GM23338 (cell line): ENCODE measurements around the gene UPK1B. TPM values are rescaled to one million over a fixed set of nuclear protein-coding genes. Genes with fewer than 3 reads are reported as not detected.

ENCODE experiments used
- ATAC-seq: fragments of 200-7000 bp; cut with Tn5 transposase; 3 replicates; pipeline ENCODE4 v1.9.1; 2020
- DNase-seq: peaks from one replicate; pipeline ENCODE4 v3.0.0-alpha.2; 2015; ENCODE audit warnings: low spot score
- H2AFZ ChIP-seq: fragments of 200-600 bp; sonication (generic); 2 replicates; pipeline ENCODE4 v1.8.0; 2016; ENCODE audit warnings: antibody characterized with exemption, mild to moderate bottlenecking, moderate library complexity
- H3F3A ChIP-seq: fragments of 200-600 bp; sonication (generic); replicated peaks from 2 replicates; pipeline ENCODE4 v1.8.0; 2017; ENCODE audit warnings: antibody characterized with exemption, mixed run types, low read depth
- H3K27ac ChIP-seq: fragments of 200-600 bp; sonication (generic); 2 replicates; pipeline ENCODE4 v1.6.1; 2016; ENCODE audit warnings: low read depth
- H3K27me3 ChIP-seq: fragments of 200-600 bp; sonication (generic); 2 replicates; pipeline ENCODE4 v1.8.0; 2016; ENCODE audit warnings: mild to moderate bottlenecking, mixed run types, moderate library complexity; ENCODE audit not compliant: insufficient read depth
- H3K36me3 ChIP-seq: fragments of 200-600 bp; sonication (generic); 2 replicates; pipeline ENCODE4 v1.8.0; 2016; ENCODE audit warnings: mild to moderate bottlenecking; ENCODE audit not compliant: insufficient read depth
- H3K4me1 ChIP-seq: fragments of 200-600 bp; sonication (generic); 2 replicates; pipeline ENCODE4 v1.8.0; 2016; ENCODE audit warnings: mild to moderate bottlenecking, moderate library complexity; ENCODE audit not compliant: insufficient read depth
- H3K4me2 ChIP-seq: fragments of 200-600 bp; sonication (generic); 2 replicates; pipeline ENCODE4 v1.7.1; 2017; ENCODE audit warnings: mixed run types
- H3K4me3 ChIP-seq: fragments of 200-600 bp; sonication (generic); 2 replicates; pipeline ENCODE4 v1.6.1; 2016; ENCODE audit warnings: mixed run types
- H3K79me2 ChIP-seq: fragments of 200-600 bp; sonication (generic); replicated peaks from 2 replicates; pipeline ENCODE4 v1.8.0; 2017; ENCODE audit warnings: mild to moderate bottlenecking; ENCODE audit not compliant: insufficient read depth
- H3K9me2 ChIP-seq: fragments of 200-600 bp; sonication (generic); 2 replicates; pipeline ENCODE4 v1.8.0; 2017; ENCODE audit not compliant: insufficient read depth
- H4K20me1 ChIP-seq: fragments of 200-600 bp; sonication (generic); replicated peaks from 2 replicates; pipeline ENCODE4 v1.8.0; 2017; ENCODE audit warnings: mild to moderate bottlenecking; ENCODE audit not compliant: insufficient read depth
- H3K27ac Mint-ChIP-seq: 2 replicates; pipeline ENCODE4 v1.8.0; 2020; ENCODE audit warnings: inconsistent platforms, mild to moderate bottlenecking, moderate library complexity, mixed read lengths
- H3K27me3 Mint-ChIP-seq: 3 replicates; pipeline ENCODE4 v1.8.0; 2022; ENCODE audit warnings: low read depth, mild to moderate bottlenecking, moderate library complexity, mixed read lengths, inconsistent platforms; ENCODE audit not compliant: insufficient read depth, poor library complexity
- H3K36me3 Mint-ChIP-seq: 3 replicates; pipeline ENCODE4 v1.8.0; 2021; ENCODE audit warnings: low read depth, mild to moderate bottlenecking, inconsistent platforms, moderate library complexity, mixed read lengths
- H3K4me1 Mint-ChIP-seq: 3 replicates; pipeline ENCODE4 v1.8.0; 2020; ENCODE audit warnings: mild to moderate bottlenecking, inconsistent platforms, mixed read lengths
- H3K4me3 Mint-ChIP-seq: 3 replicates; pipeline ENCODE4 v1.8.0; 2021; ENCODE audit warnings: moderate library complexity, mild to moderate bottlenecking, inconsistent platforms, mixed read lengths
- H3K9me3 Mint-ChIP-seq: 3 replicates; pipeline ENCODE4 v1.8.0; 2020; ENCODE audit warnings: moderate library complexity, mild to moderate bottlenecking, inconsistent platforms, mixed read lengths
- EZH2 ChIP-seq: fragments of 200-600 bp; sonication (generic); IDR thresholded peaks from one replicate; pipeline ENCODE4 v1.8.0; 2017; ENCODE audit warnings: antibody characterized with exemption, mild to moderate bottlenecking, low read depth; ENCODE audit not compliant: unreplicated experiment
- EZH2phosphoT487 ChIP-seq: fragments of 200-600 bp; sonication (generic); IDR thresholded peaks from one replicate; pipeline ENCODE4 v1.8.1; 2018; ENCODE audit warnings: antibody characterized with exemption; ENCODE audit not compliant: unreplicated experiment
- JUNB ChIP-seq: IDR thresholded peaks from one replicate; pipeline ENCODE4 v1.6.1; 2016; ENCODE audit warnings: antibody characterized with exemption; ENCODE audit not compliant: unreplicated experiment
- NANOG ChIP-seq: IDR thresholded peaks from 2 replicates; pipeline ENCODE4 v1.6.1; 2016; ENCODE audit warnings: antibody characterized with exemption, borderline replicate concordance
- STAT1 ChIP-seq: IDR thresholded peaks from one replicate; pipeline ENCODE4 v1.6.1; 2016; ENCODE audit warnings: antibody characterized with exemption; ENCODE audit not compliant: unreplicated experiment
- ZNF114 ChIP-seq: fragments of 250-450 bp; sonication (Bioruptor Pico); IDR thresholded peaks from 2 replicates; pipeline ENCODE4 v1.5.0; 2020; ENCODE audit warnings: mild to moderate bottlenecking, moderate library complexity
- ZNF331 ChIP-seq: fragments of 250-450 bp; sonication (Bioruptor Pico); IDR thresholded peaks from 2 replicates; pipeline ENCODE4 v1.5.0; 2020; ENCODE audit warnings: low read depth, mild to moderate bottlenecking, moderate library complexity
- polyA plus RNA-seq: library from polyadenylated mRNA; unstranded; fragments of >200 nt; fragmentation: Nextera tagmentation; extraction: Ambion mirVana; gene quantifications from 2 replicates; pipeline ENCODE4 v1.2.1, GENCODE V29; 2016
- total RNA-seq: library from RNA; depleted of rRNA; stranded (reverse); fragments of >200 nt; shearing (Covaris generic); gene quantifications from 2 replicates; pipeline ENCODE4 v1.2.3, GENCODE V29; 2014
- TF ChIP-seq, protein P1 (sequence below): fragments of 250-450 bp; sonication (Bioruptor Pico); IDR thresholded peaks from 2 replicates; pipeline ENCODE4 v1.5.0; 2020; ENCODE audit warnings: mild to moderate bottlenecking, moderate library complexity
- TF ChIP-seq, protein P2 (sequence below): IDR thresholded peaks from 2 replicates; pipeline ENCODE4 v1.6.1; 2016; ENCODE audit warnings: antibody characterized with exemption
- TF ChIP-seq, protein P3 (sequence below), 2 experiments: fragments of 200-600 bp in 1 of 2; sonication (generic) in 1 of 2; conservative IDR thresholded peaks; 2 replicates each; pipeline versions ENCODE4 v1.5.1 to v1.6.1; 2016 to 2017; ENCODE audit warnings: antibody characterized with exemption in 2 of 2, low read depth in 2 of 2, mild to moderate bottlenecking in 2 of 2, moderate library complexity in 1 of 2
- TF ChIP-seq, protein P4 (sequence below): IDR thresholded peaks from one replicate; pipeline ENCODE4 v1.6.1; 2018; ENCODE audit warnings: antibody characterized with exemption; ENCODE audit not compliant: unreplicated experiment

Gene UPK1B
- total and polyA plus RNA-seq, 2 experiments from 2014 or later = 0.39 to 0.66 TPM

DNA sequence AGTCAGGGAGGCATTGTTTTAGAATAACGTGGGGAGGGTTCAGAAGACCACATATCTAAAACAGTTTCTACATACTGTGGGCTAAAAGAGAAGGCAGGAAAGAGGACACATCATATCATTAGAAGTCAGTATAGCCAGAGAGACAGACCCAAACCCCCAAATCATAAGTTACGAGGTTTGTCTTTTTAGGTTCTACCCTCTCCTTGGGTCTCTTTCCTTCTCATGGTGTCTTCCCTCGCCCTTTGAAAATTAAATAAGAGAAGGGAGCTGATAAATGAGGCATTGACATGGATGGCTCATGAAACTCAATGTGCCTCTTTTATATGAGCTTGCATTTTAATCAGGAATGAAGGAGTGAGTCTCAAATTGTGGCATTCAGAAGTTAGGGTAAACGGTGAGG is 3.4 kb downstream of the UPK1B start (continued):
- TF ChIP-seq, protein P1, sequence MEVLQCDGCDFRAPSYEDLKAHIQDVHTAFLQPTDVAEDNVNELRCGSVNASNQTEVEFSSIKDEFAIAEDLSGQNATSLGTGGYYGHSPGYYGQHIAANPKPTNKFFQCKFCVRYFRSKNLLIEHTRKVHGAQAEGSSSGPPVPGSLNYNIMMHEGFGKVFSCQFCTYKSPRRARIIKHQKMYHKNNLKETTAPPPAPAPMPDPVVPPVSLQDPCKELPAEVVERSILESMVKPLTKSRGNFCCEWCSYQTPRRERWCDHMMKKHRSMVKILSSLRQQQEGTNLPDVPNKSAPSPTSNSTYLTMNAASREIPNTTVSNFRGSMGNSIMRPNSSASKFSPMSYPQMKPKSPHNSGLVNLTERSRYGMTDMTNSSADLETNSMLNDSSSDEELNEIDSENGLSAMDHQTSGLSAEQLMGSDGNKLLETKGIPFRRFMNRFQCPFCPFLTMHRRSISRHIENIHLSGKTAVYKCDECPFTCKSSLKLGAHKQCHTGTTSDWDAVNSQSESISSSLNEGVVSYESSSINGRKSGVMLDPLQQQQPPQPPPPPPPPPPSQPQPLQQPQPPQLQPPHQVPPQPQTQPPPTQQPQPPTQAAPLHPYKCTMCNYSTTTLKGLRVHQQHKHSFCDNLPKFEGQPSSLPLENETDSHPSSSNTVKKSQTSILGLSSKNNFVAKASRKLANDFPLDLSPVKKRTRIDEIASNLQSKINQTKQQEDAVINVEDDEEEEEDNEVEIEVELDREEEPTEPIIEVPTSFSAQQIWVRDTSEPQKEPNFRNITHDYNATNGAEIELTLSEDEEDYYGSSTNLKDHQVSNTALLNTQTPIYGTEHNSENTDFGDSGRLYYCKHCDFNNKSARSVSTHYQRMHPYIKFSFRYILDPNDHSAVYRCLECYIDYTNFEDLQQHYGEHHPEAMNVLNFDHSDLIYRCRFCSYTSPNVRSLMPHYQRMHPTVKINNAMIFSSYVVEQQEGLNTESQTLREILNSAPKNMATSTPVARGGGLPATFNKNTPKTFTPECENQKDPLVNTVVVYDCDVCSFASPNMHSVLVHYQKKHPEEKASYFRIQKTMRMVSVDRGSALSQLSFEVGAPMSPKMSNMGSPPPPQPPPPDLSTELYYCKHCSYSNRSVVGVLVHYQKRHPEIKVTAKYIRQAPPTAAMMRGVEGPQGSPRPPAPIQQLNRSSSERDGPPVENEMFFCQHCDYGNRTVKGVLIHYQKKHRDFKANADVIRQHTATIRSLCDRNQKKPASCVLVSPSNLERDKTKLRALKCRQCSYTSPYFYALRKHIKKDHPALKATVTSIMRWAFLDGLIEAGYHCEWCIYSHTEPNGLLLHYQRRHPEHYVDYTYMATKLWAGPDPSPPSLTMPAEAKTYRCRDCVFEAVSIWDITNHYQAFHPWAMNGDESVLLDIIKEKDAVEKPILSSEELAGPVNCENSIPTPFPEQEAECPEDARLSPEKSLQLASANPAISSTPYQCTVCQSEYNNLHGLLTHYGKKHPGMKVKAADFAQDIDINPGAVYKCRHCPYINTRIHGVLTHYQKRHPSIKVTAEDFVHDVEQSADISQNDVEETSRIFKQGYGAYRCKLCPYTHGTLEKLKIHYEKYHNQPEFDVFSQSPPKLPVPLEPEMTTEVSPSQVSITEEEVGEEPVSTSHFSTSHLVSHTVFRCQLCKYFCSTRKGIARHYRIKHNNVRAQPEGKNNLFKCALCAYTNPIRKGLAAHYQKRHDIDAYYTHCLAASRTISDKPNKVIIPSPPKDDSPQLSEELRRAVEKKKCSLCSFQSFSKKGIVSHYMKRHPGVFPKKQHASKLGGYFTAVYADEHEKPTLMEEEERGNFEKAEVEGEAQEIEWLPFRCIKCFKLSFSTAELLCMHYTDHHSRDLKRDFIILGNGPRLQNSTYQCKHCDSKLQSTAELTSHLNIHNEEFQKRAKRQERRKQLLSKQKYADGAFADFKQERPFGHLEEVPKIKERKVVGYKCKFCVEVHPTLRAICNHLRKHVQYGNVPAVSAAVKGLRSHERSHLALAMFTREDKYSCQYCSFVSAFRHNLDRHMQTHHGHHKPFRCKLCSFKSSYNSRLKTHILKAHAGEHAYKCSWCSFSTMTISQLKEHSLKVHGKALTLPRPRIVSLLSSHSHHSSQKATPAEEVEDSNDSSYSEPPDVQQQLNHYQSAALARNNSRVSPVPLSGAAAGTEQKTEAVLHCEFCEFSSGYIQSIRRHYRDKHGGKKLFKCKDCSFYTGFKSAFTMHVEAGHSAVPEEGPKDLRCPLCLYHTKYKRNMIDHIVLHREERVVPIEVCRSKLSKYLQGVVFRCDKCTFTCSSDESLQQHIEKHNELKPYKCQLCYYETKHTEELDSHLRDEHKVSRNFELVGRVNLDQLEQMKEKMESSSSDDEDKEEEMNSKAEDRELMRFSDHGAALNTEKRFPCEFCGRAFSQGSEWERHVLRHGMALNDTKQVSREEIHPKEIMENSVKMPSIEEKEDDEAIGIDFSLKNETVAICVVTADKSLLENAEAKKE = no peak
- TF ChIP-seq NANOG = no peak
- TF ChIP-seq, protein P2, sequence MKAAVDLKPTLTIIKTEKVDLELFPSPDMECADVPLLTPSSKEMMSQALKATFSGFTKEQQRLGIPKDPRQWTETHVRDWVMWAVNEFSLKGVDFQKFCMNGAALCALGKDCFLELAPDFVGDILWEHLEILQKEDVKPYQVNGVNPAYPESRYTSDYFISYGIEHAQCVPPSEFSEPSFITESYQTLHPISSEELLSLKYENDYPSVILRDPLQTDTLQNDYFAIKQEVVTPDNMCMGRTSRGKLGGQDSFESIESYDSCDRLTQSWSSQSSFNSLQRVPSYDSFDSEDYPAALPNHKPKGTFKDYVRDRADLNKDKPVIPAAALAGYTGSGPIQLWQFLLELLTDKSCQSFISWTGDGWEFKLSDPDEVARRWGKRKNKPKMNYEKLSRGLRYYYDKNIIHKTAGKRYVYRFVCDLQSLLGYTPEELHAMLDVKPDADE = no peak
- TF ChIP-seq JUNB = no peak
- no peak for TF ChIP-seq EZH2

DNA sequence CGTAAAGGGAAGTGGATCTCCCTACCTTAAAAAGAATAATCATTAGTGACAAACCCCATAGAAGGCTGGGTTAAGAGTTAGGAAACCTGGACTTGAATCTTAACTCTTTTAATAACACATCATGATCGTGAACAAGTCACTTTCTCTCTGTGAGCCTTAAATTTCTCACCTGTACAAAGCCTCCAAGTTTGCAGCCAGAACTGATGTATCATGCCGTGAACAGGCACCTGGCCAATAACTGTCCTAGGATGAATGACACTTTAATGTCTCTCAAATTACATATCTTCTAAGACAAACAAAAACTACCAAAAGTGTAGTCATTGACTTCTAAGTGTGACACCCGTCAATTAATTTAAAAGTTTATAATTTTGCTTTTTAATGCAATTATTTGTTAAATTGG is 3.9 kb downstream of the UPK1B start:
- Mint-ChIP-seq H3K4me3 (no peak overlapping the region), H3K36me3 (no peaks in the 10 kb centered on the region), H3K27me3 (no peaks in the 10 kb centered on the region), H3K27ac (no peak overlapping the region), H3K9me3 (no peaks in the 10 kb centered on the region), H3K4me1 (peaks cover 4% of the 10 kb centered on the region)
- Histone ChIP-seq H3K4me3 (no peak overlapping the region), H3K27ac (no peak overlapping the region), H3F3A (no peaks in the 10 kb centered on the region), H3K4me2 (no peak overlapping the region), H3K9me2 (no peaks in the 10 kb centered on the region), H3K36me3 (no peaks in the 10 kb centered on the region), H4K20me1 (no peaks in the 10 kb centered on the region), H3K27me3 (no peaks in the 10 kb centered on the region), H3K4me1 (no peaks in the 10 kb centered on the region), H2AFZ (no peak overlapping the region), H3K79me2 (no peaks in the 10 kb centered on the region)
- no peak for ATAC-seq
- no peak for DNase-seq
- TF ChIP-seq, protein P2 = no peak
- TF ChIP-seq EZH2phosphoT487 (no peak), ZNF331 (no peak), STAT1 (no peak), NANOG (no peak), ZNF114 (CRISPR knock-in tag) (no peak), JUNB (no peak)
- TF ChIP-seq, protein P3, sequence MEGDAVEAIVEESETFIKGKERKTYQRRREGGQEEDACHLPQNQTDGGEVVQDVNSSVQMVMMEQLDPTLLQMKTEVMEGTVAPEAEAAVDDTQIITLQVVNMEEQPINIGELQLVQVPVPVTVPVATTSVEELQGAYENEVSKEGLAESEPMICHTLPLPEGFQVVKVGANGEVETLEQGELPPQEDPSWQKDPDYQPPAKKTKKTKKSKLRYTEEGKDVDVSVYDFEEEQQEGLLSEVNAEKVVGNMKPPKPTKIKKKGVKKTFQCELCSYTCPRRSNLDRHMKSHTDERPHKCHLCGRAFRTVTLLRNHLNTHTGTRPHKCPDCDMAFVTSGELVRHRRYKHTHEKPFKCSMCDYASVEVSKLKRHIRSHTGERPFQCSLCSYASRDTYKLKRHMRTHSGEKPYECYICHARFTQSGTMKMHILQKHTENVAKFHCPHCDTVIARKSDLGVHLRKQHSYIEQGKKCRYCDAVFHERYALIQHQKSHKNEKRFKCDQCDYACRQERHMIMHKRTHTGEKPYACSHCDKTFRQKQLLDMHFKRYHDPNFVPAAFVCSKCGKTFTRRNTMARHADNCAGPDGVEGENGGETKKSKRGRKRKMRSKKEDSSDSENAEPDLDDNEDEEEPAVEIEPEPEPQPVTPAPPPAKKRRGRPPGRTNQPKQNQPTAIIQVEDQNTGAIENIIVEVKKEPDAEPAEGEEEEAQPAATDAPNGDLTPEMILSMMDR (conservative IDR thresholded peaks at IDR 0.05; ENCODE audit: low read depth in 2 of 2) = no peak
- TF ChIP-seq, protein P4, sequence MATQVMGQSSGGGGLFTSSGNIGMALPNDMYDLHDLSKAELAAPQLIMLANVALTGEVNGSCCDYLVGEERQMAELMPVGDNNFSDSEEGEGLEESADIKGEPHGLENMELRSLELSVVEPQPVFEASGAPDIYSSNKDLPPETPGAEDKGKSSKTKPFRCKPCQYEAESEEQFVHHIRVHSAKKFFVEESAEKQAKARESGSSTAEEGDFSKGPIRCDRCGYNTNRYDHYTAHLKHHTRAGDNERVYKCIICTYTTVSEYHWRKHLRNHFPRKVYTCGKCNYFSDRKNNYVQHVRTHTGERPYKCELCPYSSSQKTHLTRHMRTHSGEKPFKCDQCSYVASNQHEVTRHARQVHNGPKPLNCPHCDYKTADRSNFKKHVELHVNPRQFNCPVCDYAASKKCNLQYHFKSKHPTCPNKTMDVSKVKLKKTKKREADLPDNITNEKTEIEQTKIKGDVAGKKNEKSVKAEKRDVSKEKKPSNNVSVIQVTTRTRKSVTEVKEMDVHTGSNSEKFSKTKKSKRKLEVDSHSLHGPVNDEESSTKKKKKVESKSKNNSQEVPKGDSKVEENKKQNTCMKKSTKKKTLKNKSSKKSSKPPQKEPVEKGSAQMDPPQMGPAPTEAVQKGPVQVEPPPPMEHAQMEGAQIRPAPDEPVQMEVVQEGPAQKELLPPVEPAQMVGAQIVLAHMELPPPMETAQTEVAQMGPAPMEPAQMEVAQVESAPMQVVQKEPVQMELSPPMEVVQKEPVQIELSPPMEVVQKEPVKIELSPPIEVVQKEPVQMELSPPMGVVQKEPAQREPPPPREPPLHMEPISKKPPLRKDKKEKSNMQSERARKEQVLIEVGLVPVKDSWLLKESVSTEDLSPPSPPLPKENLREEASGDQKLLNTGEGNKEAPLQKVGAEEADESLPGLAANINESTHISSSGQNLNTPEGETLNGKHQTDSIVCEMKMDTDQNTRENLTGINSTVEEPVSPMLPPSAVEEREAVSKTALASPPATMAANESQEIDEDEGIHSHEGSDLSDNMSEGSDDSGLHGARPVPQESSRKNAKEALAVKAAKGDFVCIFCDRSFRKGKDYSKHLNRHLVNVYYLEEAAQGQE = no peak
